GM23338 (cell line): ENCODE data around the gene ATP2A3. TPM values are rescaled to one million over a fixed set of nuclear protein-coding genes. Genes with fewer than 3 reads are reported as not detected.

Experiments used
- polyA plus RNA-seq: library from polyadenylated mRNA; unstranded; fragments of >200 nt; fragmentation: Nextera tagmentation; extraction: Ambion mirVana; gene quantifications from 2 replicates; pipeline ENCODE4 v1.2.1, GENCODE V29; 2016
- total RNA-seq: library from RNA; depleted of rRNA; stranded (reverse); fragments of >200 nt; shearing (Covaris generic); gene quantifications from 2 replicates; pipeline ENCODE4 v1.2.3, GENCODE V29; 2014; rRNA removed

The ATP2A3 gene
- total and polyA plus RNA-seq, 2 experiments from 2014 or later: 9.6 to 35.2 TPM

Other genes starting within 250 kb of the ATP2A3 start
- gene HASPIN, start 240.5 kb downstream of the ATP2A3 start, total RNA-seq: 34.0 and 35.1 TPM in 2 replicates
- 5.8 and 6.1 TPM in 2 replicates for gene HASPIN, start 240.5 kb downstream of the ATP2A3 start, polyA plus RNA-seq
- 7.9 and 11.7 TPM in 2 replicates for gene ITGAE, start 163.2 kb downstream of the ATP2A3 start, total RNA-seq
- gene ITGAE, start 163.2 kb downstream of the ATP2A3 start, polyA plus RNA-seq: 40.3 and 44.9 TPM in 2 replicates
- 34.6 and 42.8 TPM in 2 replicates for gene NCBP3, start 118.2 kb downstream of the ATP2A3 start, total RNA-seq
- gene NCBP3, start 118.2 kb downstream of the ATP2A3 start, polyA plus RNA-seq: 28.1 and 35.5 TPM in 2 replicates
- gene CAMKK1, start 71.4 kb downstream of the ATP2A3 start, total RNA-seq: 7.1 and 8.7 TPM in 2 replicates
- 4.3 TPM in 2 replicates for gene CAMKK1, start 71.4 kb downstream of the ATP2A3 start, polyA plus RNA-seq
- 0.19 and 2.2 TPM in 2 replicates for gene P2RX1, start 48.0 kb downstream of the ATP2A3 start, total RNA-seq
- gene P2RX1, start 48.0 kb downstream of the ATP2A3 start, polyA plus RNA-seq: 0.17 and 0.31 TPM in 2 replicates
- gene ZZEF1, start 178.6 kb upstream of the ATP2A3 start, total RNA-seq: 20.0 and 23.6 TPM in 2 replicates
- 1.8 and 2.5 TPM in 2 replicates for gene ZZEF1, start 178.6 kb upstream of the ATP2A3 start, polyA plus RNA-seq
- 8.6 and 11.8 TPM in 2 replicates for gene CYB5D2, start 178.8 kb upstream of the ATP2A3 start, total RNA-seq
- 4.7 and 4.8 TPM in 2 replicates for gene CYB5D2, start 178.8 kb upstream of the ATP2A3 start, polyA plus RNA-seq